Activated gamma-delta T cell treated with Interleukin-2 at 50 U/mL for 16 hours (primary cell): ENCODE results near the gene NUBP2.
A peak's percentile ranks its signal among the peaks of the same experiment; 100 is the strongest.

Experiments
- DNase-seq: peaks from one replicate; pipeline ENCODE4 v3.0.0-alpha.2; 2020

Gene NUBP2

DNA sequence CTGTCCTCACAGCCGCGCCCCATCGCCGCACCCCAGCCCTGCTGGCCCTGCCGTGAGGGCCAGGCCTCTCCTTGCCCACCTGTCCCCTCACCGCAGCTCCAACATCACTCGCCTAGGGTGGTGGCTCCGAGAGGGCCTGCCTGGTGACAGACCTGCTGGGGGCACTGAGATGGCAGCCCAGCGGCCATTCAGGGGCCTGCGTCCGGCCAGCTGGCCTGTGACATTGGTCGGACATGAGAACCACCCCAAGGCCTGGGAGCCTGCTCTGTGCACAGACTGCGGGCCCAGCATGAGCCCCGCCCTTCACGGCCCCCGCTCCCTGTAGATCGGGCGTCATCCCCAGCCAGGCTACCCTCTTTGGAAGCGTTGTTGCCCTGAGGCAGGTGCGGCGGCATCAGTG, 23.2 kb upstream of the NUBP2 start:
- no peak for DNase-seq

DNA sequence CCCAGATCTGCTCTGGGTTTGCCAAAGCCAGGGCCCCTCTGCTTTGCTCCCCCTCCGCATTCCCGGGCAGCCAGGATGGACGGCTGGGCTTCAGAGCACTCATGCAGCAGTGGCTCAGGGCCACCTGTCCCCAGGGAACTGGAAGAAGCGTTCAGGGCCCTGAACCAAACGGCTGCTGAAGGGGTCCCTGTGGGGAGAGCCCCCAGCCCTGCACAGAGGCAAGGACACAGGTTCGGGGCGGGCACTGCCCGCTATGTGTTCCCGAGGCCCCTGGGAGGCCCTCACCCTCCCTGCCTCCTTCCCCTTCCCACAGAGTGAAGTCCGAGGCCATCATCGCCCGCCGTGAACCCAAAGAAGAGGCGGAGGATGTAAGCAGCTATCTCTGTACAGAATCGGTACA, 21.8 kb upstream of the NUBP2 start:
- DNase-seq: no peak

DNA sequence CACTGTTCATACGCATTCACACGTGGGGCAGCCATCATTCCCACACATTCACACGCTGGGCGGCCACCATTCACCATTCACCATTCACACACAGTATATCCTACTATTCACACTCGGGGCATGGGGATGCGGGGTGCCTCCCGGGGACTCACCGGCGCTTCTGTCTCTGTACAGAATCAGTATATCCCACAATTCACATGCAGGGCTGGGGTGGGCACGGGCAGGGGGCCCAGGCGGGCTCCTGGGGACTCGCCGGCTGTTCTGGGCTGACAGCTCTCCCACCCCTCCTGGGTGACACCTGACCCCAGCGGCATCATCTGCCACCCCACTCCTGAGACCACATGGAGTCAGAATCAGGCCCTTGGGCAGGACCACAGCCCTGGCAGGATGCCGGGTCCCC, 21.0 kb upstream of the NUBP2 start:
- no peak for DNase-seq

DNA sequence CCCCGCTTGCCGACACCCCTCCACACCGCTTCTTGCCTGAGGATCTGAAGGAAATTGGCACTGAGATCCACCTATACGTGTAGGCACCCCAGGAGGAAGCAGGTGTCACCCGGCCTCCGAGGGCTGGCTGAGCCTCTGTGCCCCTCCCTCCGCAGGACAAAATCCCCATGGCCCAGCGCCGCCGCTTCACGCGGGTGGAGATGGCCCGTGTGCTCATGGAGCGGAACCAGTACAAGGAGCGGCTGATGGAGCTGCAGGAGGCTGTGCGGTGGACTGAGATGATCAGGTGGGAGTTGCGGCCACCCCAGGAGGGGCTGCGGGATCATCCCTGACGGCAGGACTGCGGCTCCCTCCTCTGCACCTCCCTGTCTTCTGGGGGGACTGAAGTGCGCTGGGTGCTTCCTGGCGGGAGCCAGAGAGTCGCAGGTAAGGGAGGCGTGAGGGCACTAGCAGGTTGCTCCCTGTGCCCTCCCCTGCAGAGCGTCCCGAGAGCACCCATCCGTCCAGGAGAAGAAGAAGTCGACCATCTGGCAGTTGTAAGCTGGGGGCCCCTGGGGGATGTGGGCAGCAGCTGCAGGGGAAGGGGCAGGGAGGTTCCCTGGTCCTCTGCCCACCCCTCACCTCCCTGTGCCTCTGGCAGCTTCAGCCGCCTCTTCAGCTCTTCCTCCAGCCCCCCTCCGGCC, 20.4 kb upstream of the NUBP2 start:
- no peak for DNase-seq

DNA sequence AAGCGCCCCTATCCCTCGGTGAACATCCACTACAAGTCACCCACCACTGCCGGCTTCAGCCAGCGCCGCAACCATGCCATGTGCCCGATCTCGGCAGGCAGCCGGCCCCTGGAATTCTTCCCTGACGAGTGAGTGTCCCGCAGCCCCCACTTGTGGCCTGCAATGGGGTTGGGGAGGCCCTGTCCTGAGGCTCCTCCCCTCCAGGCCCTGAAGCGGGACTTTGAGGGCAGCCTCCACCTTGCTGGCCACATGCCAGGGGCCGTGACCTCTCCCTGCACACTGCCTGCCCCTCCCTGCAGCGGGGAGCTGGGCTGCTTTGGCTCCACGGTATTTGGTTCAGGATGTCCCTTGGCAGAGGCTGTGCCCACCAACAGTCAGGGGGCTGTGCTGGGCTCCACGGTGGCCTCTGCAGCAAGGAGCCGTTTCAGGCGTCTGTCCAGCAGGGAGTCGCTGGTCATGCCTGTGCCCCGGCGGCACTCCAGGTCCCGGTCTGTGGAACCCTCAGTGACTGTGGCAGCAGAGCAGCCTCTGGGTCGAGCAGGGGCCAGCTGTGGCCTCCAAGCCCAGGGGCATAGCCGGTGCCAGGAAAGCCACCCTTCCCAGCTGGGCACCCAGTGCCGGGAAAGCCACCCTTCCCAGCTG, 19.8 kb upstream of the NUBP2 start:
- DNase-seq: no peak

DNA sequence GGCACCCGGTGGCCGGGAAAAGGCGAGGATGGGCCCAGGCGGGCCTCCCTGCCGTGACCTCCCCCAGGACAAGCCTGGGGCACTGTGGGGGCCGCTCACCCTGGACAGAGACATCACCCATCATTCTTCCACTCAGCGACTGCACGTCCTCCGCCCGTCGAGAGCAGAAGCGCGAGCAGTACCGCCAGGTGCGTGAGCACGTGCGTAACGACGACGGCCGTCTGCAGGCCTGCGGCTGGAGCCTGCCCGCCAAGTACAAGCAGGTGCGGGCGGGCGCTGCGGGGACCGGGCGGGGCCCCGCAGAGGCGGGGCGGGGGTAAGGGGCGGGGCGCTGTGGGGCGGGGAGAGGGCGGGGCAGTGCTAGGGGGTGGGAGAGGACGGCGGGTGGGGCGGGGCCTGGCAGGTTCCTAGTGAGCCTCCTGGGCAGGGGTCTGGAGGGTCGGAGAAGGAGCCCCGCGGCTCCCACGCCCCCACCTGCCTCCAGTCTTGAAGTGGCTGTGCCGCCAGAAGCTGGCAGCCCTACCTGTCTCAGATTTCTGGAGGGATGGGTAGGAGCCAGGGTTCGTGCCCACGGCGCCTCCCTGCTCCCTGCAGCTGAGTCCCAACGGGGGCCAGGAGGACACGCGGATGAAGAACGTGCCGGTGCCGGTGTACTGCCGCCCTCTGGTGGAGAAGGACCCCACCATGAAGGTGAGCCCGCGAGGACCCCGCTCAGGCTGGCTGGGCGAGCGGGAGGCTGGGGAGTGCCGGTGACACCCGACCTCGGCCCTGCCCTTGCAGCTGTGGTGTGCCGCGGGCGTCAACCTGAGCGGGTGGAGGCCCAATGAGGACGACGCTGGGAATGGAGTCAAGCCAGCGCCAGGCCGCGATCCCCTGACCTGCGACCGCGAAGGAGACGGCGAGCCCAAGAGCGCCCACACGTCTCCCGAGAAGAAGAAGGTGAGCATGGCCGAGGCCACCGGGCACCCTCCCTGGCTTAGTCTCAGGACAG, 18.9 kb upstream of the NUBP2 start:
- DNase-seq: no peak

DNA sequence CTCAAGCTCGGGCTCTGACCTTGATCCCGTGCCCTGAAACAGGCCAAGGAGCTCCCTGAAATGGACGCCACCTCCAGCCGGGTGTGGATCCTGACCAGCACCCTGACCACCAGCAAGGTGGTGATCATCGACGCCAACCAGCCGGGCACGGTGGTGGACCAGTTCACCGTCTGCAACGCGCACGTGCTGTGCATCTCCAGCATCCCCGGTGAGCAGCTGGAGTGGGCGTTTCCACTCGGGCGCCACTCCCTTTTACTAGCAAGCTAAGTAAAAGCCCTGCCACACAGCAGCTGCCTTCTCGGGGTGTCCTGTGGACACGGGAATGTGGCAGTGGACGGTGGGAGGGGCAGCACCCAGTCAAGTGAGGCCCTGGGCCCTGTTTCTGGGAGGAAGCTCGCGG, 17.8 kb upstream of the NUBP2 start:
- DNase-seq: no peak

DNA sequence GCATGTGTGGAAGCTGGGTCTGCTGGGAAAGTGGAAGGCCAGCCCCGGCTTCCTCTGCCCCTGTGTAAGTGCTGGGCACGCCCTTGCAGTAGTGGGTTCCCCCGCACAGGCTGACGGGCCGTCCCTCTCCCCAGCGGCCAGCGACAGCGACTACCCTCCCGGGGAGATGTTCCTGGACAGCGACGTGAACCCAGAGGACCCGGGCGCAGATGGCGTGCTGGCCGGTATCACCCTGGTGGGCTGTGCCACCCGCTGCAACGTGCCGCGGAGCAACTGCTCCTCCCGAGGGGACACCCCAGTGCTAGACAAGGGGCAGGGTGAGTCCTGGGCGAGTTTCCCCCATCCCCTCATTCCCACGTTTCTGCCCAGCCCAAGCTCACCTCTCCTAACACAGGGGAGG, 16.9 kb upstream of the NUBP2 start:
- no peak for DNase-seq

DNA sequence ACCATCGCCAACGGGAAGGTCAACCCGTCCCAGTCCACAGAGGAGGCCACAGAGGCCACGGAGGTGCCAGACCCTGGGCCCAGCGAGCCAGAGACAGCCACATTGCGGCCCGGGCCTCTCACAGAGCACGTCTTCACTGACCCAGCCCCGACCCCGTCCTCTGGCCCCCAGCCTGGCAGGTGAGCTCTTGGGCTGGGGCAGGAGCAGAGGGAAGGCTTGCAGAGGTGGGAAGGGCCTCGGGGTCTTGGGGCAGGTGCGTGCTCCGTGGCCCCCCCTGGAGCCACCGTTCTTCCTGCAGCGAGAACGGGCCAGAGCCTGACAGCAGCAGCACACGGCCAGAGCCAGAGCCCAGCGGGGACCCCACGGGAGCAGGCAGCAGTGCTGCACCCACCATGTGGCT, 16.5 kb upstream of the NUBP2 start:
- no peak for DNase-seq

DNA sequence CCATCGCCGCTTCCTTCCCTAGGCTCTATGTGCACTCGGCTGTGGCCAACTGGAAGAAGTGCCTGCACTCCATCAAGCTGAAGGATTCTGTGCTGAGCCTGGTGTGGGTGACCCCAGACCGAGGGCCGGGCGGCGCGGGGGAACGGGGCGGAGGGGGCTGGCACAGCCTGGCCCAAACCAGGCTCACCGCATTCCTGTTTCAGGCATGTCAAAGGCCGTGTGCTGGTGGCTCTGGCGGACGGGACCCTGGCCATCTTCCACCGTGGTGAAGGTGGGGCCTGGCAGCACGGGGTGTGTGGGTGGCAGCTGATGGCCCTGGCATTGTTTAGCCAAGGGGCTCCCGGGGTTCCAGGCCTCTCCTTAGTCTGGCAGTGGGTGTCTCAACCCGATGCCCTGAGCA, 16.1 kb upstream of the NUBP2 start:
- DNase-seq: no peak

DNA sequence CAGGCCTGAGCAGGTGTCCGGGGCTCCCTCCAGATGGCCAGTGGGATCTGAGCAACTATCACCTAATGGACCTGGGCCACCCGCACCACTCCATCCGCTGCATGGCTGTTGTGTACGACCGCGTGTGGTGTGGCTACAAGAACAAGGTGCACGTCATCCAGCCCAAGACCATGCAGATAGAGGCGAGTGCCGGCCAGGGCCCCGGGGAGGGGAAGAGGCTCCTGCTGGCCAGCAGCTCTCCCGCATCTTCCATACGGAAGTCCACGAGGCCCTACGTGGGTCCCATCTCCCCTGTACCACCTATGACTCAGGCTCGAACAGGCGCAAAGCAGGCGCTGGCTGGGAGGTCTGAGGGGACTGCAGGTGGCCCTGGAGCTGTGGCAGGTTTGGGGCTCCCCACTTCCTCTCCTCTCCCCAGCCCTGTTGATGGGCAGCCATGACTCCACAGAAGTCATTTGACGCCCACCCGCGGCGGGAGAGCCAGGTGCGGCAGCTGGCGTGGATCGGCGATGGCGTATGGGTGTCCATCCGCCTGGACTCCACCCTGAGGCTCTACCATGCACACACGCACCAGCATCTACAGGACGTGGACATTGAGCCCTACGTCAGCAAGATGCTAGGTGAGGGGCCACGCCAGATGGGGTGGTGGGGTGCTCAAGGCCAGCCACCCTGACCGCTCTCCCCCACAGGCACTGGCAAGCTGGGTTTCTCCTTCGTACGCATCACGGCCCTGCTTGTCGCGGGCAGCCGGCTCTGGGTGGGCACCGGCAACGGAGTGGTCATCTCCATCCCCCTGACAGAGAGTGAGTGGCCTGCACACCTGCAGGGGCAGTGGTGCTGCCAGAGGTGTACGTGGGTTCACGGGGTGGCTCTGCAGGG, 15.4 kb upstream of the NUBP2 start:
- no peak for DNase-seq

DNA sequence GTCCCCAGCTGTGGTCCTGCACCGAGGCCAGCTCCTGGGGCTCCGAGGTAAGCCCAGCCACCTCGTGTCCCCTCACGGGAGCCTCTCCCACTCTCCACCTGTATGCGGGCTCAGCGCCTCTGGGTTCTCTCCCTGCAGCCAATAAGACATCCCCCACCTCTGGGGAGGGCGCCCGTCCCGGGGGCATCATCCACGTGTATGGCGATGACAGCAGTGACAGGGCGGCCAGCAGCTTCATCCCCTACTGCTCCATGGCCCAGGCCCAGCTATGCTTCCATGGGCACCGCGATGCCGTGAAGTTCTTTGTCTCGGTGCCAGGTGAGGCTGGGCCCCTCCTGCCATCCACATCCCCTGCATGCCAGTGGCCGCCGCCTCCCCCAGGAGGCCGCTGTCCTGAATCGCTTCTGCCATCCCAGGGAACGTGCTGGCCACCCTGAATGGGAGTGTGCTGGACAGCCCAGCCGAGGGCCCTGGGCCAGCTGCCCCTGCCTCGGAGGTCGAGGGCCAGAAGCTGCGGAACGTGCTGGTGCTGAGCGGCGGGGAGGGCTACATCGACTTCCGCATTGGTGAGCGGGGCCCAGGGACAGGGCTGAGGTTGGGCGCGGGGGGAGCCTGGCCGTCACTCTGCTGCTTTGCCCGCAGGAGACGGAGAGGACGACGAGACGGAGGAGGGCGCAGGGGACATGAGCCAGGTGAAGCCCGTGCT, 14.5 kb upstream of the NUBP2 start:
- DNase-seq: no peak

DNA sequence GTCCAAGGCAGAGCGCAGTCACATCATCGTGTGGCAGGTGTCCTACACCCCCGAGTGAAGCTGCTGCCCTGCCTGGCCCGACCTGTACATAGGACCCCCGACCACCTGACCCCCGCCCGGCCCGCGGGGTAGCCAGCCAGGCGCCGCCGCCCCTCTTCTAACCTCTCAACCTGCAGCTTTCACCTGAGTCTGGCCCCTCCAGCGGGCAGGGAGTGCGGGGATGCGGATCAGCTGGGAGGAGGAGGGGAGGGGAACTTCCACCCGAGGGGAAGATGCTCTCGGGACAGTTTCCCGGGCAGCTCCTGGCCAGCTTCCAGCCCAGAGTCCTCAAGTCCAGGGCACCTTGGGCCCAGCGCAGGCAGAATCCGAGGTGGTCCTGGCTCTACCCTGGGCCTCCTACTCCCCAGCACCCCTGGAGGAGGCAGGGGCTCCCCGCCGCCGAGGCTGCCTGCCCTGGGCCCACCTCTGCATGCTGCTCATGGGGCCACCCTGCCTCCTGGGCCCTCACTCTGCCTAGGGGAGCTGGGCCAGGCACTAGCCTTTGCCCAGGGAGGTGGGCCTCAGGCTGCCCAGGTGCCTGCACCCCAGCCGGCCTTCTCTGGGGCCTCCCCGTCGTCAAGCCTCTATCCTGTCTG, 13.9 kb upstream of the NUBP2 start:
- no peak for DNase-seq

DNA sequence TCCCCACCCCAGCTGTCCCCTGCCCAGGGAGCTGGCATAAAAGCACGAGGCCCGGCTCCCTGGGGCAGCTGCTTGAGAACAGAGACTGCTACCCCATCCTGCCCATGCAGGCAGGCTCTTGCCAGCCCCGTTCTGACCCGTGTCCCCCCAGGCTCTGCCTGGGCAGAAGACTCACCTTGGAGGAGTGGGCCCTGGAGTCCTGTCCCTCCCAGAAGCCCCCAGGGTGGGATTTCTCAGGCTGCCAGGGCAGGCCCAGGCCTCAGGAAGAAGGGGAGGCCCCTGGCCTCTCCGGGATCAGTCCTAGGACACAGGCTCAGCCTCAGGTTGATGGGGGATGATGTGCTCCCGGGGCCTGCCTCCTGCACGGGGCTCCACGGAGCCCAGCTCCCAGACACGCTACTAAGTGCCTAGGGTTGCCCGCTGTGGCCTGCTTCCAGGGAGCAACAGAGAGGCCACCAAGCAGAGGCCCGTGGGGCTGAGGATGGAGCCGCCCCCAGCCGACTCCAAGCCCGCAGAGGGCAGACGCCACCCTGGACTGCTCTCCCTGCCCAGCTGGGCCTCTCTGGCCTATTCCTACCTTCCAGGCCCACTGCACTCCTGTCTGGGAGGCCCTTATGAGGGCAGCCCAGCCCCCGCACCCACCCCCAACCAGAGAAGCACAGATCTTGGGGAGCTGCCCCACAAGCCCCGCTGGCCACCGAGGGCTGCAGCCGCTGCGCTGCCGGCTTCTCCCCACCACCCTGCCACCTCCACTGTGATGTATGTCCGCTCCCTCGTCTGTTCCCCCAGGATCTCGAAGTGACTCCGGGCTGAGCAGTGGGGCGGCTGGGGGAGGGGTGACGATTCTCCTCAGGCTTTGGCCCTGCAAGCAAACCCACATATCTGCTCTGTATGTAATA, 13.1 kb upstream of the NUBP2 start:
- no peak for DNase-seq

DNA sequence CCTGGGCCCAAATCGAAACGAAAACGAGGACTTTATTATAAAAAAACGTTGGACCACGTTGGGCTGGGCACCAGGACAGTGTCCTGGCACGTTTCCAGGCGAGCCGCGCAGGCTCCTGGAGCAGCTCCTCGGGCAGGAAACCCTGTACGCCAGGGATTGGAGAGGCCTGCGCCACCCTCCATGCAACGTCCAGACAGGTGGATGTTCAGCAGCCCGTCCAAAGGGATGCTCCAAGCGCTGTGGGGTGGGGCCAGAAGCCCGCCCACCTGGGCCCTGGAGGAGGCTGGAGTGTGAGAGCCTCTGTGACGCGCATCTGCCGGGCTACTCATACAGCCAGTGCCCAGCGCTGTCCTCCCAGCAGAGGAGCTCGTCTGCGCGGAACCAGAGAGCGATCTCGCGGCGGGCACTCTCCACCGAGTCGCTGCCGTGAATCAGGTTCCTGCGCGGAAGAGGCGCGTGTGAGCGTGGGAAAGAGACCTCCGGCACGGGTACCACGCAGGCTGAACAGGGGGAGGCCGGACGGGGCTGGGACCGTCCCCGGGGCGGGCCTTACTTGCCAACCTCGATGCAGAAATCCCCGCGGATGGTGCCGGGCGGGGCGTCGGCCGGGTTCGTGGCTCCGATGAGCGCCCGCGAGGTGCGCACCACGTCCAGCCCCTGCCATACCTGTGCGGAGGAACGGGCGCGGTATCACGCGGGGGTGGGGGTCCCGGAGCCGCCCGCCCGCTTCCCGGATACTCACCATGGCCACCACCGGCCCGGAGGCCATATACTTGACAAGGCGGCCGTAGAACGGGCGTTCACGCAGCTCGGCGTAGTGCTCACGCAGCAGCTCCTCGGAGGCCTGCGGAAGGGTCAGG, 12.2 kb upstream of the NUBP2 start:
- peak; percentile 51 for DNase-seq

DNA sequence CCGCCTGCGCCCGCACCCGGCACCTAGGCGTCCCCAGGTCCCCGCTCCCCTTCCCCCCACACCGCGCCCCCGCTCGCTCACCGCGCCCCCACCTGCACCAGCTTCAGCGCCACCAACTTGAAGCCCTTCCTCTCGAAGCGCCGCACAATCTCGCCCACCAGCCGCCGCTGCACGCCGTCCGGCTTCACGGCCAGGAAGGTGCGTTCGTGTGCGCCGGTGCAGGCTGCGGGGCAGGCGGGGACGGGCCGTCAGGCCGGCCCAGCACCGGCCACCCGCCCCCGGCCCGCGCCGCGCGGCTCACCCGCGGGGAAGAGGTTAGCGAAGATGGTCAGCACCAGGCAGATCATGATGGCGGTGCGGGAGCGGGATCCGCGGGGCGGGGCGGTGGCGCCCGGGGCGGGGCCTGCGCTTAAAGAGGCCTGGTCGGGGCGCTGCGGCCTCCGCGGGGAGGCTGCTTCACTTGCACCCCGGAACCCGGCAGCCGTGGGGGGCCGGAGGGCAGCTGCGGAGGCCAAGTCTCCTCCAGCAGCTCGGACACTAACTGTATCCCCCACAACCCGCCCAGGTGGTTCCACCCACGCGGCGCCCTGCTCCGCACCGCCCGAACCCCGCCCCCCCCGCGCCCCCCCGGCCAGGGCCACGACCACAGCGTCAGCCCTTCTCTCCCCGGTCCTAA, 11.4 kb upstream of the NUBP2 start, which contains the start of gene NME3:
Gene NME3 (minus strand): TSS at position 356 of the 676 bp plus-strand sequence. CDS start 9 bp downstream, at position 347.
- DNase-seq: peak; percentile 73

DNA sequence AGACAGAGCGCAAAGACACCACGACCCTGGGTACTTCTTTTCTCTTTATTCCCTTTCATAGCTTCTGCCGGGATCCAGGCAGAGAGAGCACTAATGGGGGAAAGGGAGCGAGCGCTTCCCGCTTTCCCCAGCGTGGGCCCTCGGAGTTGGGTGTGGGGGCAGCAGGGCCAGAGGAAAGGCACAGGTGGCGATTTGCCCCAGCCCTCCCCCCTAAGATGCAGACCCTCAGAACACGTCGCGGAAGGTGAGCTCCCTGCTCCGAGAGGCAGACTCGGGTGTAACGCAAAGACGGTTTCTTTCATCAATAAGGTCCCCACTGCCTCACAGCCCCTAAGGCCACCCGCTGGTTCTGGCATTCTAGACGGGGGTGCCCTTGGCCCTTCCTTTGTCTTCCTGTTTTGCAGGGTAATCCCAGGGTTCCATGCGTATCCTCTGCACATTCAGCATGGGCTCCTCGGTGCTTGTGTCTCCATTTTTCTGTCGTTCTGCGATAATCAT, 10.8 kb upstream of the NUBP2 start:
- DNase-seq: no peak

DNA sequence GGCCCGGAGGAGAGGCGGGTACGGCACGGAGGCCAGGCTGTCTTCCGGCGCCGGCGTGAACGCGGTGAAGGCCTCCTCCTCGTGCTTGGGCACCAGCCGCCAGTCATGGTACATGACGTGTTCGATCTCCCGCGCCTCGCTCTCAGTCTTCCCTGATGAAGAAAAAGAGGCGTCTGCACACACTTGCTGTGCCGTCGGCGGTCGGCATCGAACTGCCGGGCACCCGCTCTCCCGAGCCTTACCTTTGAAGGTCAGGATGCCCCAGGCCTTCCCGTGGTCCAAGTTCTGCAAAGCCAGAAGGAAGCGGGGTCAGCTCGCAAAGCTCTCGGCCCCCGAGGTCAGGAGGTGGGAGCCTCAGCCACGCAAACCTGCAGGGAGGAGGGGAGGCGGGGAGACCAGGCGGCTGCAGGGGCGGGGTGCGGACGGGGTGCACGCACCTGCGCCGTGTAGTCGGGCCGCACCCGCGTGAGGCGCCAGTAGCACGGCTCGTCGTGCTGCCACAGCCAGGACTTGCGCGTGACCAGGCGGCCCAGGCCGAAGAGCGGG, 10.3 kb upstream of the NUBP2 start, which contains the start of gene EME2:
Gene EME2 (plus strand): TSS at position 449 of the 546 bp plus-strand sequence. CDS start 418 bp downstream, outside the sequence.
- no peak for DNase-seq
